Measurements from ENCODE around the gene GRIK1.

Gene GRIK1

DNA sequence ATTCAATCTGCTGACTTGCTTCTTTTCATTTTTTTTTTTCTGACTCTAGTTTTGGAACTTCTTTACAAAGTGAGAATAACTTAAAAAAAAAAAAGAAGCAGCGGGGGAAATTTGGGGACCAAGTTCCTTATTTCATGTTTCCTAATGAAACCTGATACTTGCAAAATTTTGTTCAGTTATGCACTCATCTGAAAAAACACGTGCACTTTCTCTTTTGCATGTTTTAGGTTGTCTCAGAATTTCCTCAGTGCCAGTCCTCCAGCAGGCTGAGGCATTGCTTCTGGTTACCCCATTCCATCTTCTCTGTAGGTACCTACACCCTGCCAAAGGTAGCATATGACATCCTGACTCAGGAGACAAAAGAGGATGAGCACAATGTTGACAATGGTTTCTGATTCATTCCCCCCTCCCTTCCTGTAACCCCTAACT lies 299.7 kb downstream of the GRIK1 start:
- 95% methylated on average over 2 of the region's 2 CpGs for WGBS
- H3K18ac ChIP-seq (ENCODE audit: low read depth in 1 of 2, low read length in 2 of 2): no peak overlapping the region

GRCh38 chr21:29639366-29640079 lies 300.3 kb downstream of the GRIK1 start:
- 92% methylated on average over 5 of the region's 5 CpGs for WGBS
- H3K9ac ChIP-seq (ENCODE audit: low read length): no peak overlapping the region
- no peak overlapping the region for H3K4ac ChIP-seq (ENCODE audit: low read depth in 1 of 2, low read length in 2 of 2)
- H3K14ac ChIP-seq (ENCODE audit: low read length in 2 of 2): no peak overlapping the region
- no peak overlapping the region for H4K91ac ChIP-seq (ENCODE audit: low read length)
- H3K18ac ChIP-seq (ENCODE audit: low read depth in 1 of 2, low read length in 2 of 2): no peak overlapping the region
- no peak overlapping the region for H2BK120ac ChIP-seq (ENCODE audit: low read depth, low read length)
- H2AK5ac ChIP-seq (ENCODE audit: low read length, severe bottlenecking): no peak overlapping the region
- H3K79me1 ChIP-seq (replicated peaks; ENCODE audit: low read length, poor library complexity, severe bottlenecking): no peaks in the 10 kb centered on the region
- H3K27me3 ChIP-seq (ENCODE audit: control insufficient read depth in 1 of 2, insufficient read depth in 1 of 2, low read length in 2 of 2): no peaks in the 10 kb centered on the region
- peaks cover 4% of the 10 kb centered on the region for H3K4me1 ChIP-seq (ENCODE audit: control insufficient read depth, insufficient read depth, low read depth, low read length)
- no peak overlapping the region for H3K23ac ChIP-seq (ENCODE audit: low read length in 2 of 2)
- no peaks in the 10 kb centered on the region for H3K36me3 ChIP-seq (ENCODE audit: control insufficient read depth in 1 of 2, insufficient read depth in 2 of 2, low read depth in 1 of 2, low read length in 2 of 2)
- no peak overlapping the region for H2BK15ac ChIP-seq (ENCODE audit: low read depth, poor library complexity, severe bottlenecking)
- no peak overlapping the region for H2BK5ac ChIP-seq (ENCODE audit: low read depth, low read length, poor library complexity, severe bottlenecking)
- H3K27ac ChIP-seq (ENCODE audit: low read length, poor library complexity, severe bottlenecking): no peak overlapping the region
- no peak for DNase-seq
- no peak overlapping the region for H3K4me2 ChIP-seq (ENCODE audit: low read length, poor library complexity, severe bottlenecking)
- H3K9me3 ChIP-seq (ENCODE audit: control insufficient read depth, low read length): no peaks in the 10 kb centered on the region
- H4K8ac ChIP-seq (ENCODE audit: low read length): no peak overlapping the region
- no peak overlapping the region for H2BK12ac ChIP-seq (ENCODE audit: low read length in 2 of 2)
- no peak overlapping the region for H2AFZ ChIP-seq (ENCODE audit: low read depth, low read length)
- H3K4me3 ChIP-seq (ENCODE audit: insufficient read depth in 1 of 2, low read depth in 1 of 2, low read length in 2 of 2): no peak overlapping the region

More for the DNA sequence above, 299.7 kb downstream of the GRIK1 start:
- Histone ChIP-seq H3K23ac (ENCODE audit: low read length in 2 of 2) (no peak overlapping the region), H3K27me3 (ENCODE audit: control insufficient read depth in 1 of 2, insufficient read depth in 1 of 2, low read length in 2 of 2) (no peaks in the 10 kb centered on the region), H3K9me3 (ENCODE audit: control insufficient read depth, low read length) (no peaks in the 10 kb centered on the region), H3K4me1 (ENCODE audit: control insufficient read depth, insufficient read depth, low read depth, low read length) (peaks cover 4% of the 10 kb centered on the region), H3K27ac (ENCODE audit: low read length, poor library complexity, severe bottlenecking) (no peak overlapping the region), H3K4me2 (ENCODE audit: low read length, poor library complexity, severe bottlenecking) (no peak overlapping the region), H3K9ac (ENCODE audit: low read length) (no peak overlapping the region), H3K14ac (ENCODE audit: low read length in 2 of 2) (no peak overlapping the region), H3K36me3 (ENCODE audit: control insufficient read depth in 1 of 2, insufficient read depth in 2 of 2, low read depth in 1 of 2, low read length in 2 of 2) (no peaks in the 10 kb centered on the region), H2BK12ac (ENCODE audit: low read length in 2 of 2) (no peak overlapping the region), H2AK5ac (ENCODE audit: low read length, severe bottlenecking) (no peak overlapping the region), H2BK5ac (ENCODE audit: low read depth, low read length, poor library complexity, severe bottlenecking) (no peak overlapping the region), H4K8ac (ENCODE audit: low read length) (no peak overlapping the region), H4K91ac (ENCODE audit: low read length) (no peak overlapping the region), H2BK15ac (ENCODE audit: low read depth, poor library complexity, severe bottlenecking) (no peak overlapping the region), H3K79me1 (replicated peaks; ENCODE audit: low read length, poor library complexity, severe bottlenecking) (no peaks in the 10 kb centered on the region), H3K4ac (ENCODE audit: low read depth in 1 of 2, low read length in 2 of 2) (no peak overlapping the region), H2BK120ac (ENCODE audit: low read depth, low read length) (no peak overlapping the region), H2AFZ (ENCODE audit: low read depth, low read length) (no peak overlapping the region), H3K4me3 (ENCODE audit: insufficient read depth in 1 of 2, low read depth in 1 of 2, low read length in 2 of 2) (no peak overlapping the region)
- no peak for DNase-seq

GRCh38 chr21:29638761-29639327 lies 301.0 kb downstream of the GRIK1 start:
- Histone ChIP-seq H3K4me1 (ENCODE audit: control insufficient read depth, insufficient read depth, low read depth, low read length) (peaks cover 4% of the 10 kb centered on the region), H3K9ac (ENCODE audit: low read length) (no peak overlapping the region), H4K8ac (ENCODE audit: low read length) (no peak overlapping the region), H3K36me3 (ENCODE audit: control insufficient read depth in 1 of 2, insufficient read depth in 2 of 2, low read depth in 1 of 2, low read length in 2 of 2) (no peaks in the 10 kb centered on the region), H3K4ac (ENCODE audit: low read depth in 1 of 2, low read length in 2 of 2) (no peak overlapping the region), H2AK5ac (ENCODE audit: low read length, severe bottlenecking) (no peak overlapping the region), H3K4me3 (ENCODE audit: insufficient read depth in 1 of 2, low read depth in 1 of 2, low read length in 2 of 2) (no peak overlapping the region), H2BK120ac (ENCODE audit: low read depth, low read length) (no peak overlapping the region), H2AFZ (ENCODE audit: low read depth, low read length) (no peak overlapping the region), H3K4me2 (ENCODE audit: low read length, poor library complexity, severe bottlenecking) (no peak overlapping the region), H3K23ac (ENCODE audit: low read length in 2 of 2) (no peak overlapping the region), H3K9me3 (ENCODE audit: control insufficient read depth, low read length) (no peaks in the 10 kb centered on the region), H3K79me1 (replicated peaks; ENCODE audit: low read length, poor library complexity, severe bottlenecking) (no peaks in the 10 kb centered on the region), H4K91ac (ENCODE audit: low read length) (no peak overlapping the region), H3K27me3 (ENCODE audit: control insufficient read depth in 1 of 2, insufficient read depth in 1 of 2, low read length in 2 of 2) (no peaks in the 10 kb centered on the region), H3K27ac (ENCODE audit: low read length, poor library complexity, severe bottlenecking) (no peak overlapping the region), H2BK15ac (ENCODE audit: low read depth, poor library complexity, severe bottlenecking) (no peak overlapping the region), H2BK12ac (ENCODE audit: low read length in 2 of 2) (no peak overlapping the region), H3K14ac (ENCODE audit: low read length in 2 of 2) (no peak overlapping the region), H3K18ac (ENCODE audit: low read depth in 1 of 2, low read length in 2 of 2) (no peak overlapping the region), H2BK5ac (ENCODE audit: low read depth, low read length, poor library complexity, severe bottlenecking) (no peak overlapping the region)
- no peak for DNase-seq
- WGBS: 40% methylated on average over 1 of the region's 2 CpGs

GRCh38 chr21:29638138-29638537 lies 301.7 kb downstream of the GRIK1 start:
- Histone ChIP-seq H3K4me2 (ENCODE audit: low read length, poor library complexity, severe bottlenecking) (no peak overlapping the region), H3K9ac (ENCODE audit: low read length) (no peak overlapping the region), H2AK5ac (ENCODE audit: low read length, severe bottlenecking) (no peak overlapping the region), H2BK120ac (ENCODE audit: low read depth, low read length) (no peak overlapping the region), H2AFZ (ENCODE audit: low read depth, low read length) (no peak overlapping the region), H3K27me3 (ENCODE audit: control insufficient read depth in 1 of 2, insufficient read depth in 1 of 2, low read length in 2 of 2) (no peaks in the 10 kb centered on the region), H3K4ac (ENCODE audit: low read depth in 1 of 2, low read length in 2 of 2) (no peak overlapping the region), H3K4me1 (ENCODE audit: control insufficient read depth, insufficient read depth, low read depth, low read length) (peaks cover 4% of the 10 kb centered on the region), H3K14ac (ENCODE audit: low read length in 2 of 2) (no peak overlapping the region), H3K4me3 (ENCODE audit: insufficient read depth in 1 of 2, low read depth in 1 of 2, low read length in 2 of 2) (no peak overlapping the region), H3K18ac (ENCODE audit: low read depth in 1 of 2, low read length in 2 of 2) (no peak overlapping the region), H4K8ac (ENCODE audit: low read length) (no peak overlapping the region), H3K9me3 (ENCODE audit: control insufficient read depth, low read length) (no peaks in the 10 kb centered on the region), H3K27ac (ENCODE audit: low read length, poor library complexity, severe bottlenecking) (no peak overlapping the region), H4K91ac (ENCODE audit: low read length) (no peak overlapping the region), H3K79me1 (replicated peaks; ENCODE audit: low read length, poor library complexity, severe bottlenecking) (no peaks in the 10 kb centered on the region), H3K23ac (ENCODE audit: low read length in 2 of 2) (no peak overlapping the region), H2BK12ac (ENCODE audit: low read length in 2 of 2) (no peak overlapping the region), H2BK15ac (ENCODE audit: low read depth, poor library complexity, severe bottlenecking) (no peak overlapping the region), H3K36me3 (ENCODE audit: control insufficient read depth in 1 of 2, insufficient read depth in 2 of 2, low read depth in 1 of 2, low read length in 2 of 2) (no peaks in the 10 kb centered on the region), H2BK5ac (ENCODE audit: low read depth, low read length, poor library complexity, severe bottlenecking) (no peak overlapping the region)
- no peak for DNase-seq
- WGBS: 74% methylated on average over 2 of the region's 7 CpGs

All from mesenchymal stem cell (in vitro differentiated cells and primary cell).